Measurements from ENCODE around the gene RAB27A.
"Not testable (repeated sequence)": the region's sequence is repeated elsewhere in the genome, so short reads cannot be mapped to it uniquely, and the experiment has no call there.

Gene RAB27A

GRCh38 chr15:55257012-55257670, 32.5 kb downstream of the RAB27A start:
- Histone ChIP-seq H3K4me3 (ENCODE audit: low read length) (no peak overlapping the region), H3K4me1 (ENCODE audit: insufficient read depth, low read length) (no peaks in the 10 kb centered on the region), H3K9ac (ENCODE audit: low read depth, low read length) (no peak overlapping the region), H3K36me3 (ENCODE audit: insufficient read depth, low read depth, low read length) (no peaks in the 10 kb centered on the region), H3K27me3 (ENCODE audit: insufficient read depth, low read length) (no peaks in the 10 kb centered on the region), H3K27ac (ENCODE audit: low read length) (no peak overlapping the region), H3K9me3 (ENCODE audit: insufficient read depth, low read depth, low read length) (no peaks in the 10 kb centered on the region)

GRCh38 chr15:55256281-55257011, 33.2 kb downstream of the RAB27A start:
- no peak overlapping the region for H3K27ac ChIP-seq (ENCODE audit: low read length)
- no peaks in the 10 kb centered on the region for H3K27me3 ChIP-seq (ENCODE audit: insufficient read depth, low read length)
- no peak overlapping the region for H3K9ac ChIP-seq (ENCODE audit: low read depth, low read length)
- H3K36me3 ChIP-seq (ENCODE audit: insufficient read depth, low read depth, low read length): no peaks in the 10 kb centered on the region
- no peak overlapping the region for H3K4me3 ChIP-seq (ENCODE audit: low read length)
- H3K9me3 ChIP-seq (ENCODE audit: insufficient read depth, low read depth, low read length): no peaks in the 10 kb centered on the region
- H3K4me1 ChIP-seq (ENCODE audit: insufficient read depth, low read length): no peaks in the 10 kb centered on the region

- no peaks in the 10 kb centered on the region for H3K27me3 ChIP-seq (ENCODE audit: insufficient read depth, low read length)
- no peak overlapping the region for H3K4me3 ChIP-seq (ENCODE audit: low read length)
- no peaks in the 10 kb centered on the region for H3K36me3 ChIP-seq (ENCODE audit: insufficient read depth, low read depth, low read length)
- no peak overlapping the region for H3K9ac ChIP-seq (ENCODE audit: low read depth, low read length)
- no peaks in the 10 kb centered on the region for H3K4me1 ChIP-seq (ENCODE audit: insufficient read depth, low read length)
- no peak overlapping the region for H3K27ac ChIP-seq (ENCODE audit: low read length)
- no peaks in the 10 kb centered on the region for H3K9me3 ChIP-seq (ENCODE audit: insufficient read depth, low read depth, low read length)
Observed at GRCh38 chr15:55255714-55256113, 33.9 kb downstream of the RAB27A start.

GRCh38 chr15:55254916-55255679, 34.5 kb downstream of the RAB27A start:
- Histone ChIP-seq H3K9me3 (ENCODE audit: insufficient read depth, low read depth, low read length) (no peaks in the 10 kb centered on the region), H3K36me3 (ENCODE audit: insufficient read depth, low read depth, low read length) (no peaks in the 10 kb centered on the region), H3K4me3 (ENCODE audit: low read length) (no peak overlapping the region), H3K9ac (ENCODE audit: low read depth, low read length) (no peak overlapping the region), H3K27ac (ENCODE audit: low read length) (no peak overlapping the region), H3K4me1 (ENCODE audit: insufficient read depth, low read length) (no peaks in the 10 kb centered on the region), H3K27me3 (ENCODE audit: insufficient read depth, low read length) (no peaks in the 10 kb centered on the region)

GRCh38 chr15:55253580-55253979, 36.0 kb downstream of the RAB27A start:
- H3K4me3 ChIP-seq (ENCODE audit: low read length): no peak overlapping the region
- H3K4me1 ChIP-seq (ENCODE audit: insufficient read depth, low read length): no peaks in the 10 kb centered on the region
- no peaks in the 10 kb centered on the region for H3K27me3 ChIP-seq (ENCODE audit: insufficient read depth, low read length)
- no peaks in the 10 kb centered on the region for H3K36me3 ChIP-seq (ENCODE audit: insufficient read depth, low read depth, low read length)
- H3K9ac ChIP-seq (ENCODE audit: low read depth, low read length): no peak overlapping the region
- no peaks in the 10 kb centered on the region for H3K9me3 ChIP-seq (ENCODE audit: insufficient read depth, low read depth, low read length)
- H3K27ac ChIP-seq (ENCODE audit: low read length): no peak overlapping the region

- H3K4me3 ChIP-seq (ENCODE audit: low read length); H3K27ac ChIP-seq (ENCODE audit: low read length); H3K27me3 ChIP-seq (ENCODE audit: insufficient read depth, low read length); H3K36me3 ChIP-seq (ENCODE audit: insufficient read depth, low read depth, low read length); H3K4me1 ChIP-seq (ENCODE audit: insufficient read depth, low read length); H3K9me3 ChIP-seq (ENCODE audit: insufficient read depth, low read depth, low read length); H3K9ac ChIP-seq (ENCODE audit: low read depth, low read length): not testable (repeated sequence)
Observed at GRCh38 chr15:55252201-55252600, 37.4 kb downstream of the RAB27A start.

GRCh38 chr15:55250941-55251340, 38.7 kb downstream of the RAB27A start:
- Histone ChIP-seq H3K4me1 (ENCODE audit: insufficient read depth, low read length) (no peaks in the 10 kb centered on the region), H3K27me3 (ENCODE audit: insufficient read depth, low read length) (no peaks in the 10 kb centered on the region), H3K4me3 (ENCODE audit: low read length) (no peak overlapping the region), H3K27ac (ENCODE audit: low read length) (no peak overlapping the region), H3K9ac (ENCODE audit: low read depth, low read length) (no peak overlapping the region), H3K9me3 (ENCODE audit: insufficient read depth, low read depth, low read length) (no peaks in the 10 kb centered on the region), H3K36me3 (ENCODE audit: insufficient read depth, low read depth, low read length) (no peaks in the 10 kb centered on the region)

GRCh38 chr15:55250392-55250791, 39.2 kb downstream of the RAB27A start:
- Histone ChIP-seq H3K27me3 (ENCODE audit: insufficient read depth, low read length) (no peaks in the 10 kb centered on the region), H3K9me3 (ENCODE audit: insufficient read depth, low read depth, low read length) (no peaks in the 10 kb centered on the region), H3K4me1 (ENCODE audit: insufficient read depth, low read length) (no peaks in the 10 kb centered on the region), H3K27ac (ENCODE audit: low read length) (no peak overlapping the region), H3K4me3 (ENCODE audit: low read length) (no peak overlapping the region), H3K9ac (ENCODE audit: low read depth, low read length) (no peak overlapping the region), H3K36me3 (ENCODE audit: insufficient read depth, low read depth, low read length) (no peaks in the 10 kb centered on the region)

- not testable (repeated sequence) for H3K9me3 ChIP-seq (ENCODE audit: insufficient read depth, low read depth, low read length); H3K27ac ChIP-seq (ENCODE audit: low read length); H3K27me3 ChIP-seq (ENCODE audit: insufficient read depth, low read length); H3K4me1 ChIP-seq (ENCODE audit: insufficient read depth, low read length); H3K9ac ChIP-seq (ENCODE audit: low read depth, low read length); H3K4me3 ChIP-seq (ENCODE audit: low read length); H3K36me3 ChIP-seq (ENCODE audit: insufficient read depth, low read depth, low read length)
Observed at GRCh38 chr15:55249885-55250284, 39.7 kb downstream of the RAB27A start.

GRCh38 chr15:55248895-55249294, 40.7 kb downstream of the RAB27A start:
- no peaks in the 10 kb centered on the region for H3K4me1 ChIP-seq (ENCODE audit: insufficient read depth, low read length)
- no peaks in the 10 kb centered on the region for H3K36me3 ChIP-seq (ENCODE audit: insufficient read depth, low read depth, low read length)
- no peaks in the 10 kb centered on the region for H3K27me3 ChIP-seq (ENCODE audit: insufficient read depth, low read length)
- no peak overlapping the region for H3K27ac ChIP-seq (ENCODE audit: low read length)
- H3K9me3 ChIP-seq (ENCODE audit: insufficient read depth, low read depth, low read length): no peaks in the 10 kb centered on the region
- H3K4me3 ChIP-seq (ENCODE audit: low read length): no peak overlapping the region
- H3K9ac ChIP-seq (ENCODE audit: low read depth, low read length): no peak overlapping the region

- Histone ChIP-seq H3K27ac (ENCODE audit: low read length) (no peak overlapping the region), H3K27me3 (ENCODE audit: insufficient read depth, low read length) (no peaks in the 10 kb centered on the region), H3K4me3 (ENCODE audit: low read length) (no peak overlapping the region), H3K9ac (ENCODE audit: low read depth, low read length) (no peak overlapping the region), H3K36me3 (ENCODE audit: insufficient read depth, low read depth, low read length) (no peaks in the 10 kb centered on the region), H3K9me3 (ENCODE audit: insufficient read depth, low read depth, low read length) (no peaks in the 10 kb centered on the region), H3K4me1 (ENCODE audit: insufficient read depth, low read length) (no peaks in the 10 kb centered on the region)
Observed at GRCh38 chr15:55247766-55248427, 41.7 kb downstream of the RAB27A start.

Measured in iPS-20b (cell line).